Esophagus muscularis mucosa (tissue), 4 donors: ENCODE results near the gene DNAJB4. TPM values are rescaled to one million over a fixed set of nuclear protein-coding genes. Genes with fewer than 3 reads are reported as not detected.

ENCODE experiments used
- DNase-seq: peaks from one replicate; pipeline ENCODE4 v3.0.0-alpha.2; 2017; ENCODE audit errors: extremely low spot score
- H3K27ac ChIP-seq, 4 donors: fragments of 200-600 bp; sonication (generic); replicated peaks in 1 of 4; 1 replicate in 3 of 4; 2 replicates in 1 of 4; pipeline ENCODE4 v1.5.1; 2016 to 2019; ENCODE audit warnings: mild to moderate bottlenecking in 1 of 4
- H3K27me3 ChIP-seq, 4 donors: fragments of 200-600 bp; sonication (generic); one replicate each; pipeline versions ENCODE4 v1.5.1 to v1.6.0; 2016 to 2019
- H3K36me3 ChIP-seq, 4 donors: fragments of 200-600 bp; sonication (generic); one replicate each; pipeline ENCODE4 v1.5.1; 2016 to 2019
- H3K4me1 ChIP-seq, 4 donors: fragments of 200-600 bp; sonication (generic); one replicate each; pipeline ENCODE4 v1.5.1; 2016 to 2019
- H3K4me3 ChIP-seq, 4 donors: fragments of 200-600 bp; sonication (generic); 1 replicate in 2 of 4; 2 replicates in 2 of 4; pipeline ENCODE4 v1.5.1; 2016 to 2019; ENCODE audit warnings: mild to moderate bottlenecking in 4 of 4, moderate library complexity in 1 of 4
- H3K9me3 ChIP-seq, 4 donors: fragments of 200-600 bp; sonication (generic); 1 replicate in 3 of 4; 2 replicates in 1 of 4; pipeline ENCODE4 v1.5.1; 2016 to 2019
- CTCF ChIP-seq, 3 experiments: fragments of 200-600 bp in 2 of 3; fragments of 450-650 bp in 1 of 3; sonication (generic) in 2 of 3; IDR thresholded peaks; one replicate each; pipeline ENCODE4 v1.5.1; 2017 to 2019; ENCODE audit warnings: antibody characterized with exemption in 3 of 3, mild to moderate bottlenecking in 2 of 3, moderate library complexity in 1 of 3
- EP300 ChIP-seq: sonication (generic); formaldehyde crosslinking; IDR thresholded peaks from one replicate; pipeline ENCODE4 v1.6.1; 2017; ENCODE audit warnings: antibody characterized with exemption
- POLR2A ChIP-seq: fragments of 450-650 bp; IDR thresholded peaks from one replicate; pipeline ENCODE4 v1.6.1; 2017; ENCODE audit warnings: antibody characterized with exemption, moderate library complexity, mild to moderate bottlenecking, low read depth
- POLR2AphosphoS5 ChIP-seq, 2 donors: sonication (generic); formaldehyde crosslinking; IDR thresholded peaks; one replicate each; pipeline ENCODE4 v1.6.1; 2017; ENCODE audit warnings: antibody characterized with exemption in 2 of 2
- WGBS: methylation state at CpG from one replicate; pipeline ENCODE4 v1.1.5; 2018; 5-methylcytosine and 5-hydroxymethylcytosine counted together
- intact Hi-C: fragments of 100-400 bp; cut with DNase I; formaldehyde crosslinking; loops from one replicate; pipeline ENCODE4 v1.15.1; 2023
- total RNA-seq, 4 donors: library from RNA; depleted of rRNA; stranded (reverse); fragments of >200 nt; gene quantifications; one replicate each; pipeline versions ENCODE4 v1.1.0 to v1.2.1, GENCODE V29; 2016

DNAJB4 gene
- total RNA-seq, 4 donors from 2014 or later = 62.6 to 79.7 (median 70.4) TPM

DNA sequence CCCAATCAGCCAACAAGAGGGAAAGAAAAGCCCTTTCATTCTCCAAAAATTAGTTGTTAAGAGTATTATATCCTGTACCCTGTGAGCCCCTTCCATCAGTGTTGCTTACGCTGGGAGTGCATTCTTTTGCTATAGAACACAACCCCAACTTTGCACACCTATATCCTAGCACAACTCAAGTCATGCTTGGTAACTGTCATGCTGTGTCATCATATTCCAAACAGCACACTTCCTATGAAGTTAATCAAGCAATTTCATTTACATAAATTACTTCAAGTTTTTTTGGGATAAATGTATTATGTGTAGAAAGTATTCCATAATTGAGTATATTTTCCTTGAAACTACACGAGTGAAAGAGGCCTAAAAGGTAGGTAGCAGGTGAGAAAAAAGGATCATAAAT is 45.9 kb upstream of the DNAJB4 start:
- Histone ChIP-seq H3K27me3 (no peaks in the 10 kb centered on the region), H3K27ac (no peak overlapping the region), H3K36me3 (peaks cover 53 to 100% (median 97%) of the 10 kb centered on the region in 4 donors), H3K9me3 (no peaks in the 10 kb centered on the region), H3K4me1 (peaks cover 0 to 12% (median 0%) of the 10 kb centered on the region in 4 donors), H3K4me3 (no peak overlapping the region)
- no peak for DNase-seq
- WGBS = 92% methylated on average over 2 of the region's 2 CpGs
- TF ChIP-seq POLR2AphosphoS5 (IDR thresholded peaks at IDR 0.05) = no peak
- TF ChIP-seq CTCF (IDR thresholded peaks at IDR 0.05) = no peak
- no peak for TF ChIP-seq POLR2A
- no peak for TF ChIP-seq EP300
- intact Hi-C loops = no loop called here

DNA sequence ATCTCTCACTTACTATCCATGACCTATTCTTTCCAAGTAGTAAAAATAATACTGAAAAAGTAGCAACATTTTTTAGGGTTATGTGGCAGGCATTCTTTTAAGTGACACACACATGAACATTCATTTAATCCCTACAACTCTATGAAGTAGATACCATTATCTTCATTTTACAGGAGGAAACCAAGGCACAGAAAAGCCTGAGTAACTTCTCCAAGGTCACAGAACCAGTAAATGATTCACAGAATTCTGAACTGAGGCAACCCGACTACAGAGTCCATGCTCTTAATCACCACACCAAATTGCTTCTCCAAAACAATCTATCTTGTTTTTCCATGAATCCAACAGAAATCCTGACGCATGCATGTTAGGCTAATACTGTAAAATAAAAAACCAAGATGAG is 43.3 kb upstream of the DNAJB4 start:
- Histone ChIP-seq H3K27ac (no peak overlapping the region), H3K9me3 (no peaks in the 10 kb centered on the region), H3K27me3 (no peaks in the 10 kb centered on the region), H3K4me1 (peaks cover 0 to 8% (median 3%) of the 10 kb centered on the region in 4 donors), H3K36me3 (peaks cover 61 to 100% (median 97%) of the 10 kb centered on the region in 4 donors), H3K4me3 (no peak overlapping the region)
- intact Hi-C loops = no loop called here
- DNase-seq = no peak
- TF ChIP-seq POLR2AphosphoS5 (IDR thresholded peaks at IDR 0.05) (no peak), EP300 (no peak), POLR2A (no peak), CTCF (IDR thresholded peaks at IDR 0.05) (no peak)
- 64% methylated on average over 2 of the region's 2 CpGs for WGBS

- WGBS = 95% methylated on average over 3 of the region's 3 CpGs
- Histone ChIP-seq H3K9me3 (no peaks in the 10 kb centered on the region), H3K36me3 (peaks cover 47 to 84% (median 78%) of the 10 kb centered on the region in 4 donors), H3K27me3 (no peaks in the 10 kb centered on the region), H3K4me1 (peaks cover 16 to 35% (median 30%) of the 10 kb centered on the region in 4 donors), H3K27ac (no peak overlapping the region), H3K4me3 (no peak overlapping the region)
- no peak for TF ChIP-seq POLR2AphosphoS5 (IDR thresholded peaks at IDR 0.05)
- no peak for TF ChIP-seq EP300
- TF ChIP-seq POLR2A = no peak
- no peak for TF ChIP-seq CTCF (IDR thresholded peaks at IDR 0.05)
- no peak for DNase-seq
- intact Hi-C loops = loop anchor here (5.0 kb wide), 1 partner anchor 44 kb away; no protein-coding TSS in a partner anchor
These were observed 38.4 kb upstream of the DNAJB4 start for GRCh38 chr1:77966291-77966690.

- 53% methylated on average over 1 of the region's 1 CpG for WGBS
- no peak for DNase-seq
- H3K27ac ChIP-seq = no peak overlapping the region
- H3K27me3 ChIP-seq = no peaks in the 10 kb centered on the region
- intact Hi-C loops = no loop called here
- H3K4me1 ChIP-seq = peaks cover 37 to 72% (median 67%) of the 10 kb centered on the region in 4 donors
- H3K4me3 ChIP-seq = no peak overlapping the region
- TF ChIP-seq POLR2AphosphoS5 (IDR thresholded peaks at IDR 0.05) (no peak), POLR2A (no peak), CTCF (IDR thresholded peaks at IDR 0.05) (no peak), EP300 (no peak)
- no peaks in the 10 kb centered on the region for H3K9me3 ChIP-seq
- H3K36me3 ChIP-seq = peaks cover 17 to 52% (median 41%) of the 10 kb centered on the region in 4 donors
These were observed 34.5 kb upstream of the DNAJB4 start for GRCh38 chr1:77970192-77970591.

- no peak for DNase-seq
- 71% methylated on average over 3 of the region's 3 CpGs for WGBS
- Histone ChIP-seq H3K27me3 (no peaks in the 10 kb centered on the region), H3K36me3 (peaks cover 0 to 33% (median 23%) of the 10 kb centered on the region in 4 donors), H3K27ac (peak overlapping the region in 1 of 4 donors; percentile 10), H3K9me3 (no peaks in the 10 kb centered on the region), H3K4me3 (no peak overlapping the region), H3K4me1 (peaks cover 54 to 90% (median 83%) of the 10 kb centered on the region in 4 donors)
- intact Hi-C loops = no loop called here
- TF ChIP-seq CTCF (IDR thresholded peaks at IDR 0.05) (no peak), POLR2A (no peak), EP300 (no peak), POLR2AphosphoS5 (IDR thresholded peaks at IDR 0.05) (no peak)
These were observed 32.7 kb upstream of the DNAJB4 start for GRCh38 chr1:77972080-77972479.
